ENCODE data around the gene XYLT1. TPM values are rescaled to one million over a fixed set of nuclear protein-coding genes. Genes with fewer than 3 reads are reported as not detected.

XYLT1 gene
- total and polyA plus RNA-seq, 10 of the 15 experiments (the other 5 are each of a cell fraction or from before 2014, with no cell fraction given): 0.88 to 14.8 (median 5.8) TPM

- TF ChIP-seq RAD21 (IDR thresholded peaks at IDR 0.05; ENCODE audit: insufficient read depth, low read depth, low read length) (peak; percentile 68), HSF1 (IDR thresholded peaks at IDR 0.05; ENCODE audit: low read depth, low read length) (no peak), MYC (IDR thresholded peaks at IDR 0.05; ENCODE audit: insufficient read depth, insufficient read length, insufficient replicate concordance, low read length, severe bottlenecking) (no peak), ZZZ3 (IDR thresholded peaks at IDR 0.05; ENCODE audit: control insufficient read depth, insufficient read length, low read depth) (no peak), JUNB (IDR thresholded peaks at IDR 0.05) (peak; percentile 82), CUX1 (IDR thresholded peaks at IDR 0.05; ENCODE audit: insufficient replicate concordance, low read depth, low read length) (no peak), ZBED1 (IDR thresholded peaks at IDR 0.05; ENCODE audit: borderline replicate concordance) (no peak), EED (IDR thresholded peaks at IDR 0.05; ENCODE audit: low read depth) (peak; percentile 85), MTA3 (IDR thresholded peaks at IDR 0.05; ENCODE audit: borderline replicate concordance, low read length) (no peak), ELK1 (IDR thresholded peaks at IDR 0.05; ENCODE audit: low read depth, low read length) (no peak), SUPT20H (IDR thresholded peaks at IDR 0.05; ENCODE audit: borderline replicate concordance, control insufficient read depth, low read depth, low read length) (no peak), ESRRA (IDR thresholded peaks at IDR 0.05; ENCODE audit: low read length) (no peak), ETV6 (conservative IDR thresholded peaks at IDR 0.05 in 1 of 2, IDR thresholded peaks at IDR 0.05 in 1 of 2; ENCODE audit: borderline replicate concordance in 1 of 2, low read depth in 1 of 2) (0 out of 4 replicates have a peak, but pooled peaks of 1 of the 2 experiments have one; percentile 44), CBFB (IDR thresholded peaks at IDR 0.05; ENCODE audit: low read depth) (no peak), SMC3 (IDR thresholded peaks at IDR 0.05; ENCODE audit: borderline replicate concordance, low read length) (peak; percentile 45; the same call in 1 of the 2 replicates)
- TF ChIP-seq, protein P1, sequence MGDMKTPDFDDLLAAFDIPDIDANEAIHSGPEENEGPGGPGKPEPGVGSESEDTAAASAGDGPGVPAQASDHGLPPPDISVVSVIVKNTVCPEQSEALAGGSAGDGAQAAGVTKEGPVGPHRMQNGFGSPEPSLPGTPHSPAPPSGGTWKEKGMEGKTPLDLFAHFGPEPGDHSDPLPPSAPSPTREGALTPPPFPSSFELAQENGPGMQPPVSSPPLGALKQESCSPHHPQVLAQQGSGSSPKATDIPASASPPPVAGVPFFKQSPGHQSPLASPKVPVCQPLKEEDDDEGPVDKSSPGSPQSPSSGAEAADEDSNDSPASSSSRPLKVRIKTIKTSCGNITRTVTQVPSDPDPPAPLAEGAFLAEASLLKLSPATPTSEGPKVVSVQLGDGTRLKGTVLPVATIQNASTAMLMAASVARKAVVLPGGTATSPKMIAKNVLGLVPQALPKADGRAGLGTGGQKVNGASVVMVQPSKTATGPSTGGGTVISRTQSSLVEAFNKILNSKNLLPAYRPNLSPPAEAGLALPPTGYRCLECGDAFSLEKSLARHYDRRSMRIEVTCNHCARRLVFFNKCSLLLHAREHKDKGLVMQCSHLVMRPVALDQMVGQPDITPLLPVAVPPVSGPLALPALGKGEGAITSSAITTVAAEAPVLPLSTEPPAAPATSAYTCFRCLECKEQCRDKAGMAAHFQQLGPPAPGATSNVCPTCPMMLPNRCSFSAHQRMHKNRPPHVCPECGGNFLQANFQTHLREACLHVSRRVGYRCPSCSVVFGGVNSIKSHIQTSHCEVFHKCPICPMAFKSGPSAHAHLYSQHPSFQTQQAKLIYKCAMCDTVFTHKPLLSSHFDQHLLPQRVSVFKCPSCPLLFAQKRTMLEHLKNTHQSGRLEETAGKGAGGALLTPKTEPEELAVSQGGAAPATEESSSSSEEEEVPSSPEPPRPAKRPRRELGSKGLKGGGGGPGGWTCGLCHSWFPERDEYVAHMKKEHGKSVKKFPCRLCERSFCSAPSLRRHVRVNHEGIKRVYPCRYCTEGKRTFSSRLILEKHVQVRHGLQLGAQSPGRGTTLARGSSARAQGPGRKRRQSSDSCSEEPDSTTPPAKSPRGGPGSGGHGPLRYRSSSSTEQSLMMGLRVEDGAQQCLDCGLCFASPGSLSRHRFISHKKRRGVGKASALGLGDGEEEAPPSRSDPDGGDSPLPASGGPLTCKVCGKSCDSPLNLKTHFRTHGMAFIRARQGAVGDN (IDR thresholded peaks at IDR 0.05): peak; percentile 61
Observed at GRCh38 chr16:17258848-17259713, 211.7 kb downstream of the XYLT1 start (continued).

Data from GM12878 (cell line).